ENCODE results near the gene ATPAF1. TPM values are rescaled to one million over a fixed set of nuclear protein-coding genes. Genes with fewer than 3 reads are reported as not detected.
"Not testable (repeated sequence)": the region's sequence is repeated elsewhere in the genome, so short reads cannot be mapped to it uniquely, and the experiment has no call there.

The ATPAF1 gene
- total RNA-seq, 3 donors from 2014 or later (not counting 1 experiment from before 2014, with no cell fraction given) = 18.0 to 21.7 (median 19.0) TPM

DNA sequence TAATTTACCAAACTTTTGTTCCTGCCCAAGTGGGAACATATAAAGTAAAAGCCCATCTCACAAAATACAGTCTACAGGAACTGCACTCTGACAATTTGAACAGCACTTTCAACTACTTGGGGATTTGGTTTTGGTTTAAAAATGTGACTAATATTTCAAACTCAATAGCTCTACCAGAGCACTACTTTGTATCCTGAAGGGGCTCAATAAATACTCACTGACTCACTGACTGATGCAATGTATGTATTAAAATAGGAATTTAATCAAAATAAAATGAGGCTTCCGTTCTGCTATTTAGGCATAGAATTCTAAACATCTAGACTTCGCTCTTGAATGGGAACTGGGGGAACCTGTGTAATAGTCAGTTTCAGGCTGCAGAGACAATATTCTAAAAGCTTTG is 28.9 kb upstream of the ATPAF1 start:
- WGBS (ENCODE audit: insufficient coverage) = 96% methylated on average over 2 of the region's 2 CpGs

DNA sequence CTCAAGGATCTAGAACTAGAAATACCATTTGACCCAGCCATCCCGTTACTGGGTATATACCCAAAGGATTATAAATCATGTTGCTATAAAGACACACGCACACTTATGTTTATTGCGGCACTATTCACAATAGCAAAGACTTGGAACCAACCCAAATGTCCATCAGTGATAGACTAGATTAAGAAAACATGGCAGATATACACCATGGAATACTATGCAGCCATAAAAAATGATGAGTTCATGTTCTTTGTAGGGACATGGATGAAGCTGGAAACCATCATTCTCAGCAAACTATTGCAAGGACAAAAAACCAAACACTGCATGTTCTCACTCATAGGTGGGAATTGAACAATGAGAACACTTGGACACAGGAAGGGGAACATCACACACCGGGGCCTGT is 26.5 kb upstream of the ATPAF1 start:
- not testable (repeated sequence) for H3K27ac Mint-ChIP-seq, ATAC-seq

More for the DNA sequence above, 28.9 kb upstream of the ATPAF1 start:
- H3K4me3 ChIP-seq (ENCODE audit: low read length) = no peak overlapping the region
- ATAC-seq (no peak), DNase-seq (no peak)
- TF ChIP-seq, protein P1, sequence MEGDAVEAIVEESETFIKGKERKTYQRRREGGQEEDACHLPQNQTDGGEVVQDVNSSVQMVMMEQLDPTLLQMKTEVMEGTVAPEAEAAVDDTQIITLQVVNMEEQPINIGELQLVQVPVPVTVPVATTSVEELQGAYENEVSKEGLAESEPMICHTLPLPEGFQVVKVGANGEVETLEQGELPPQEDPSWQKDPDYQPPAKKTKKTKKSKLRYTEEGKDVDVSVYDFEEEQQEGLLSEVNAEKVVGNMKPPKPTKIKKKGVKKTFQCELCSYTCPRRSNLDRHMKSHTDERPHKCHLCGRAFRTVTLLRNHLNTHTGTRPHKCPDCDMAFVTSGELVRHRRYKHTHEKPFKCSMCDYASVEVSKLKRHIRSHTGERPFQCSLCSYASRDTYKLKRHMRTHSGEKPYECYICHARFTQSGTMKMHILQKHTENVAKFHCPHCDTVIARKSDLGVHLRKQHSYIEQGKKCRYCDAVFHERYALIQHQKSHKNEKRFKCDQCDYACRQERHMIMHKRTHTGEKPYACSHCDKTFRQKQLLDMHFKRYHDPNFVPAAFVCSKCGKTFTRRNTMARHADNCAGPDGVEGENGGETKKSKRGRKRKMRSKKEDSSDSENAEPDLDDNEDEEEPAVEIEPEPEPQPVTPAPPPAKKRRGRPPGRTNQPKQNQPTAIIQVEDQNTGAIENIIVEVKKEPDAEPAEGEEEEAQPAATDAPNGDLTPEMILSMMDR (IDR thresholded peaks at IDR 0.05) = no peak
- intact Hi-C loops (cut with micrococcal nuclease) = no loop called here
- H3K9me3 ChIP-seq (ENCODE audit: control insufficient read depth, insufficient read depth, low read length) = no peaks in the 10 kb centered on the region
- Mint-ChIP-seq H3K9me3 (no peaks in the 10 kb centered on the region), H3K4me1 (peaks cover 26 to 43% of the 10 kb centered on the region in 2 donors), H3K27me3 (ENCODE audit: low read depth in 2 of 2) (no peaks in the 10 kb centered on the region), H3K36me3 (peaks cover 9% of the 10 kb centered on the region), H3K27ac (no peak overlapping the region), H3K4me3 (no peak overlapping the region)
- H3K4me1 ChIP-seq (ENCODE audit: control insufficient read depth, insufficient read depth, low read length) = no peaks in the 10 kb centered on the region
- H3K27me3 ChIP-seq (ENCODE audit: control insufficient read depth, insufficient read depth, low read length) = no peaks in the 10 kb centered on the region
- peaks cover 50% of the 10 kb centered on the region for H3K36me3 ChIP-seq (ENCODE audit: control insufficient read depth, insufficient read depth, low read length)
- no peak overlapping the region for H3K27ac ChIP-seq (ENCODE audit: low read length)

DNA sequence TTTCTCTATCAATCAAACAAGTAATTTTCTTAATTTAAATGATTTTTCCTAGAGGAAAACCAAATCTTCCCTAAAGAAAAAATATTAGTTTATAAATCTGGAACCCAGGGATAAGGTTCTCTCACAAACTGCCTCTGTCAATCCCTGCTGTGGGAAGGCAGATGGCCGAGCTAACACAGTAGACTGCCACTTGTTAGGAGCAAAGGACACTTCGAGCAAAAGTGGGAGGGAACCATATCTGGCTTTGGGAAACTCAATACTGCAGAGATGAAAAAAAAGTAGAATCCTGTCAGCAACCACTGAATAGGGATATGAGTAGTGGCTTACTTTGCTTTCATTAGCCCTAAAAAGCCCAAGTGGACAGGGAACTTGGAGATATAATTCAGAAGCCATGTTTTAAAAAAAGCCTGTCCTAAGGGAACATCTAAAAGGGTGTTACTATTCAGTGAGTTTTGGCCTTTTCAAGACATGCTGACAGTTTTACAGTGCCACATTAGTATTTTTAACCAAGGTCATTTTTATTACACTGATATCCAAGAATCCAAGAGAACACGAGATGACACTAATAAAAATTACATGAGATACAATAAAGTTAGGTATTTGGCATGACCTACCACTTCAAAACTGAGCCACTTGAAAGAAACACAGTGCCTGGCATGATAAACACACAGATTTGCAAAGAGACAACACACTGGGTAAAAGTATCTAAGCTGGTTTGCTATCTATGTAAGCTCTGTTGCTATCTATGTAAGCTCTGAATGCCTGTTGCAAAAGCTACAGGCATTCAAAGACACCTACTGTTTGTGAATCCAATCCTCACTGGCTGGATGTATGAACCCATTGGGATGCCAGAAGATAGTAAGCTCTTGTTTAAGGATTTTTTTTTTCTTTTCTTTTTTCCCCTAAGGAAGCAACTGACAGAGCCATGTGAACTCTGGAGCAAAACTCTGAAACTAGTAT is 24.9 kb upstream of the ATPAF1 start:
- Mint-ChIP-seq H3K27ac (no peak overlapping the region), H3K4me3 (no peak overlapping the region), H3K9me3 (no peaks in the 10 kb centered on the region), H3K36me3 (peaks cover 39% of the 10 kb centered on the region), H3K4me1 (peaks cover 4 to 11% of the 10 kb centered on the region in 2 donors), H3K27me3 (ENCODE audit: low read depth in 2 of 2) (no peaks in the 10 kb centered on the region)
- Histone ChIP-seq H3K27ac (ENCODE audit: low read length) (no peak overlapping the region), H3K9me3 (ENCODE audit: control insufficient read depth, insufficient read depth, low read length) (no peaks in the 10 kb centered on the region), H3K27me3 (ENCODE audit: control insufficient read depth, insufficient read depth, low read length) (no peaks in the 10 kb centered on the region), H3K36me3 (ENCODE audit: control insufficient read depth, insufficient read depth, low read length) (peaks cover 75% of the 10 kb centered on the region), H3K4me3 (ENCODE audit: low read length) (no peak overlapping the region), H3K4me1 (ENCODE audit: control insufficient read depth, insufficient read depth, low read length) (no peaks in the 10 kb centered on the region)
- 100% methylated on average over 2 of the region's 3 CpGs for WGBS (ENCODE audit: insufficient coverage)
- TF ChIP-seq, protein P1 (IDR thresholded peaks at IDR 0.05) = no peak
- DNase-seq (no peak), ATAC-seq (no peak)
- intact Hi-C loops (cut with micrococcal nuclease) = no loop called here

More for the DNA sequence above, 26.5 kb upstream of the ATPAF1 start:
- H3K4me3 Mint-ChIP-seq; H3K4me1 ChIP-seq (ENCODE audit: control insufficient read depth, insufficient read depth, low read length); DNase-seq; H3K4me3 ChIP-seq (ENCODE audit: low read length); H3K9me3 Mint-ChIP-seq; H3K27me3 Mint-ChIP-seq (ENCODE audit: low read depth in 2 of 2); H3K27ac ChIP-seq (ENCODE audit: low read length); H3K9me3 ChIP-seq (ENCODE audit: control insufficient read depth, insufficient read depth, low read length); intact Hi-C loops (cut with micrococcal nuclease); H3K27me3 ChIP-seq (ENCODE audit: control insufficient read depth, insufficient read depth, low read length): not testable (repeated sequence)
- WGBS (ENCODE audit: insufficient coverage) = 100% methylated on average over 2 of the region's 4 CpGs
- peaks cover 64% of the 10 kb centered on the region for H3K36me3 ChIP-seq (ENCODE audit: control insufficient read depth, insufficient read depth, low read length)
- Mint-ChIP-seq H3K4me1 (peaks cover 8 to 22% of the 10 kb centered on the region in 2 donors), H3K36me3 (peaks cover 23% of the 10 kb centered on the region)

DNA sequence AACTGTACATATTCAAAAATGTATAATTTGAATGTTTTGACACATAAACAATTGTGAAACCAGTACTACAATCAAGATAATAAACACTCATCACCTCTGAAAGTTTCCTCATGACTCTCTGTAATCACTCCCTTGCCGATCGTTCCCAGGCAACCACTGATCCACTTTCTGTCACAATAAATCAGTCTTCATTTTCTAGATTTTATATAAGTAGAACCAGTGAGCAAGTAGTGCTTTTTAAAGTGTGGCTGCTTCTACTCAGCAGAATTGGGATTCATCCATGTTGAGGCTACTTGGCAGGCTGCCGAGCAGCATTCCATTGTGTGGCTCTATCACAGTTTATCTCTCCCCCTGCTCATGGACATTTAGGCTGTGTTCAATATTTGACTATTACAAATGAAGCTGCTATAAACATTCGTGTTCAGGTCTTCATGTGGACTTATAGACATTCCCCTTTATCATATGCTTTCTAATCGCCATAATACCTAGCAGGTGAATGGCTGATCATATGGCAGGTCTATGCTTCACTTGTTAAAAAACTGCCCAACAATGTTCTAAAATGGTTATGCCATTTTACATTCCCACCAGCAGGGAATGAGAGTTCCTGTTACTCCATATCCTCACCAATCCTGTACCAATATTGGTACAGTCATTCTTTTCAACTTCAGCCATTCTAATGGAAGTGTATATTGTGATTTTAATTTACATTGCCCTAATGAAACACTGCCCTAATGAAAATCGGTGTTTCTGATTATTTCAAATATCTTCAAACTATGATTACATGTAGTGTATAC is 24.0 kb upstream of the ATPAF1 start:
- Mint-ChIP-seq H3K4me1 (peaks cover 4 to 7% of the 10 kb centered on the region in 2 donors), H3K27me3 (ENCODE audit: low read depth in 2 of 2) (no peaks in the 10 kb centered on the region), H3K4me3 (no peak overlapping the region), H3K9me3 (no peaks in the 10 kb centered on the region), H3K27ac (no peak overlapping the region), H3K36me3 (peaks cover 46% of the 10 kb centered on the region)
- no peaks in the 10 kb centered on the region for H3K4me1 ChIP-seq (ENCODE audit: control insufficient read depth, insufficient read depth, low read length)
- H3K4me3 ChIP-seq (ENCODE audit: low read length) = no peak overlapping the region
- no peak overlapping the region for H3K27ac ChIP-seq (ENCODE audit: low read length)
- H3K9me3 ChIP-seq (ENCODE audit: control insufficient read depth, insufficient read depth, low read length) = no peaks in the 10 kb centered on the region
- intact Hi-C loops (cut with micrococcal nuclease) = no loop called here
- 100% methylated on average over 3 of the region's 6 CpGs for WGBS (ENCODE audit: insufficient coverage)
- TF ChIP-seq, protein P1 (IDR thresholded peaks at IDR 0.05) = no peak
- ATAC-seq = no peak
- DNase-seq = no peak
- peaks cover 80% of the 10 kb centered on the region for H3K36me3 ChIP-seq (ENCODE audit: control insufficient read depth, insufficient read depth, low read length)
- no peaks in the 10 kb centered on the region for H3K27me3 ChIP-seq (ENCODE audit: control insufficient read depth, insufficient read depth, low read length)

Data from natural killer cell (primary cell).